Activated T-helper 2 cell treated with anti-CD3 and anti-CD28 coated beads, Interferon-gamma antibody, Interleukin-2, Interleukin-4, amounts not matched to agents 10 μg/mL and 5 μg/mL and 100 μg/mL, durations not matched to agents 14 hours and 24 hours and 36 hours (primary cell): ENCODE data around the gene SLIT3. TPM values are rescaled to one million over a fixed set of nuclear protein-coding genes. Genes with fewer than 3 reads are reported as not detected.
"Not testable (repeated sequence)": the region's sequence is repeated elsewhere in the genome, so short reads cannot be mapped to it uniquely, and the experiment has no call there.

Experiments used
- DNase-seq: peaks from one replicate; pipeline ENCODE4 v3.0.0; 2021; ENCODE audit warnings: low spot score
- H3K27ac Mint-ChIP-seq: one replicate; pipeline ENCODE4 v1.8.0; 2021; ENCODE audit warnings: mixed read lengths
- H3K27me3 Mint-ChIP-seq: one replicate; pipeline ENCODE4 v1.8.0; 2021; ENCODE audit warnings: low read depth, mixed read lengths
- H3K36me3 Mint-ChIP-seq: one replicate; pipeline ENCODE4 v1.8.0; 2021; ENCODE audit warnings: low read depth, mixed read lengths
- H3K4me1 Mint-ChIP-seq: one replicate; pipeline ENCODE4 v1.8.0; 2021; ENCODE audit warnings: low read depth, mixed read lengths
- H3K4me3 Mint-ChIP-seq: one replicate; pipeline ENCODE4 v1.8.0; 2021; ENCODE audit warnings: low read depth, mild to moderate bottlenecking, moderate library complexity, mixed read lengths
- H3K9me3 Mint-ChIP-seq: one replicate; pipeline ENCODE4 v1.8.0; 2021; ENCODE audit warnings: mixed read lengths
- intact Hi-C: fragments of 100-400 bp; cut with micrococcal nuclease; formaldehyde crosslinking; loops from one replicate; pipeline ENCODE4 v1.15.1; 2023
- total RNA-seq: library from RNA; stranded (reverse); gene quantifications from 2 replicates; pipeline ENCODE4 v1.2.3, GENCODE V29; 2022

SLIT3 gene
- total RNA-seq, 1 donor from 2014 or later: 9.5 TPM

GRCh38 chr5:169127431-169127830 is 173.5 kb downstream of the SLIT3 start:
- H3K27me3 Mint-ChIP-seq: no peaks in the 10 kb centered on the region
- no peak for DNase-seq
- no peaks in the 10 kb centered on the region for H3K4me1 Mint-ChIP-seq
- no peaks in the 10 kb centered on the region for H3K9me3 Mint-ChIP-seq
- H3K4me3 Mint-ChIP-seq: no peak overlapping the region
- intact Hi-C loops: no loop called here
- H3K27ac Mint-ChIP-seq: no peak overlapping the region
- no peaks in the 10 kb centered on the region for H3K36me3 Mint-ChIP-seq

- H3K27me3 Mint-ChIP-seq: no peaks in the 10 kb centered on the region
- no peaks in the 10 kb centered on the region for H3K4me1 Mint-ChIP-seq
- no peaks in the 10 kb centered on the region for H3K9me3 Mint-ChIP-seq
- H3K4me3 Mint-ChIP-seq: no peak overlapping the region
- H3K36me3 Mint-ChIP-seq: no peaks in the 10 kb centered on the region
- no peak for DNase-seq
- intact Hi-C loops: no loop called here
- H3K27ac Mint-ChIP-seq: no peak overlapping the region
Measured at GRCh38 chr5:169126481-169127021, 174.4 kb downstream of the SLIT3 start.

GRCh38 chr5:169125571-169125970 is 175.4 kb downstream of the SLIT3 start:
- no peaks in the 10 kb centered on the region for H3K9me3 Mint-ChIP-seq
- no peak for DNase-seq
- H3K27ac Mint-ChIP-seq: no peak overlapping the region
- no peak overlapping the region for H3K4me3 Mint-ChIP-seq
- intact Hi-C loops: no loop called here
- H3K4me1 Mint-ChIP-seq: no peaks in the 10 kb centered on the region
- H3K27me3 Mint-ChIP-seq: no peaks in the 10 kb centered on the region
- H3K36me3 Mint-ChIP-seq: no peaks in the 10 kb centered on the region

GRCh38 chr5:169122951-169123350 is 178.0 kb downstream of the SLIT3 start:
- no peaks in the 10 kb centered on the region for H3K4me1 Mint-ChIP-seq
- H3K27ac Mint-ChIP-seq: no peak overlapping the region
- H3K27me3 Mint-ChIP-seq: peaks cover 4% of the 10 kb centered on the region
- no peak overlapping the region for H3K4me3 Mint-ChIP-seq
- no peaks in the 10 kb centered on the region for H3K9me3 Mint-ChIP-seq
- intact Hi-C loops: no loop called here
- DNase-seq: no peak
- no peaks in the 10 kb centered on the region for H3K36me3 Mint-ChIP-seq

GRCh38 chr5:169121630-169122420 is 179.1 kb downstream of the SLIT3 start:
- no peak overlapping the region for H3K4me3 Mint-ChIP-seq
- H3K27me3 Mint-ChIP-seq: peaks cover 4% of the 10 kb centered on the region
- no peak overlapping the region for H3K27ac Mint-ChIP-seq
- intact Hi-C loops: no loop called here
- no peaks in the 10 kb centered on the region for H3K4me1 Mint-ChIP-seq
- H3K36me3 Mint-ChIP-seq: no peaks in the 10 kb centered on the region
- H3K9me3 Mint-ChIP-seq: no peaks in the 10 kb centered on the region
- no peak for DNase-seq

GRCh38 chr5:169119288-169120048 is 181.5 kb downstream of the SLIT3 start:
- peaks cover 4% of the 10 kb centered on the region for H3K27me3 Mint-ChIP-seq
- H3K9me3 Mint-ChIP-seq: no peaks in the 10 kb centered on the region
- H3K4me1 Mint-ChIP-seq: no peaks in the 10 kb centered on the region
- no peak for DNase-seq
- H3K4me3 Mint-ChIP-seq: no peak overlapping the region
- no peak overlapping the region for H3K27ac Mint-ChIP-seq
- H3K36me3 Mint-ChIP-seq: no peaks in the 10 kb centered on the region
- intact Hi-C loops: no loop called here

DNA sequence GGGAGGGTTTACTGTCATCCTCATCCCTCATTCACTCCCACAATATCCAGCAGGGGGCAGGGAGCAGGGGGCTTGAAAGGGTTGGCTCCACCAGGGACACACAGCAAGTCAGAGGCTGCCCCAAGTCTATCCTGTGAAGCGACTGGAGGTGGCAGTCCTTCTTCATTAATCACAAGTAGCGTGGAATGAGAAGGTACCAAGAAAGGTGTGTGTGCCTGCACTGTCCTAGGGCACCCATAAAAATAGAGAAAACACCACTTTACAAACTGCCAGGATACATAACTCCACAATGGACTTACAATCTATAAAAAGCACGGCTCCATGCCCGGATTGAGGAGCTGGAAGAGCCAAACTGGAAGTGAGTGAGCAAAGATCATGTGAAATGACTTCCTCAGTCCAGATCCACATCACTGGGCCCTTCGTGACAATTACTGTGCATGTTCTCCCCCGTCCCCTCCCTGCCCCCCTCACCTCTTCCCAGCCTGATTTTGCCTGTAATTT is 183.9 kb downstream of the SLIT3 start:
- Mint-ChIP-seq H3K27ac (no peak overlapping the region), H3K9me3 (no peaks in the 10 kb centered on the region), H3K4me3 (no peak overlapping the region), H3K36me3 (no peaks in the 10 kb centered on the region), H3K27me3 (peaks cover 4% of the 10 kb centered on the region), H3K4me1 (no peaks in the 10 kb centered on the region)
- DNase-seq: no peak
- intact Hi-C loops: no loop called here

GRCh38 chr5:169115461-169116124 is 185.3 kb downstream of the SLIT3 start:
- Mint-ChIP-seq H3K4me1 (no peaks in the 10 kb centered on the region), H3K9me3 (no peaks in the 10 kb centered on the region), H3K27ac (no peak overlapping the region), H3K4me3 (no peak overlapping the region), H3K27me3 (peaks cover 4% of the 10 kb centered on the region), H3K36me3 (no peaks in the 10 kb centered on the region)
- intact Hi-C loops: no loop called here
- no peak for DNase-seq

DNA sequence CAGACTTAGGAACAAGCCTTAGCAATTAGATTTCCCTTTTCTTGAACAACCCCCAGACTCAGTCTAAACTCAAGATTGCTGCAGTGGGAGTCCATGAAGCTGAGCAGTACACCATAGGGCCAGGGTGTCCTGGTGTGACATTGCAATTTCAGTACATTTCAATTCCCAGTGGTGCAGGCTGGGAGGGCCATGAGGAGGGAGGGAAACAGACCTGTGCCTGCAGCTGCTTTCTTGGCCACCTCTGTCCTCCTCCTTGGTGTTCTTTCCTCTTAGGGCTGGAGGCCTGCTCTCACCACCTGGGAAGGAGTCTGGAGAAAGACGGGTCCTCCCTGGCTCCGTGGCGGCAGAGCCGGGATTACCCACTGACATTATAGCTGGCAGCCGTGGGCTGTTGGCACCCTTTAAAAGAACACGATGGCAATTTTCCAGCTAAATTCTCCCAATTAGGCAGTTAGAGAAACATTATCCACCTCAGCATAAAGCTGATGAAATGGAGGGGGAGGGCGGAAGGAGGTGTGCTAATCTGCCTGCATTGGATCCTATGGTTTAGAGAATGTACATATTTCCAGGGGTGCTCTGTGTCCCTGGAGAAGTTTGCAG is 186.4 kb downstream of the SLIT3 start:
- Mint-ChIP-seq H3K27ac (no peak overlapping the region), H3K4me3 (no peak overlapping the region), H3K36me3 (no peaks in the 10 kb centered on the region), H3K9me3 (no peaks in the 10 kb centered on the region), H3K27me3 (peaks cover 2% of the 10 kb centered on the region), H3K4me1 (no peaks in the 10 kb centered on the region)
- DNase-seq: no peak
- intact Hi-C loops: no loop called here

DNA sequence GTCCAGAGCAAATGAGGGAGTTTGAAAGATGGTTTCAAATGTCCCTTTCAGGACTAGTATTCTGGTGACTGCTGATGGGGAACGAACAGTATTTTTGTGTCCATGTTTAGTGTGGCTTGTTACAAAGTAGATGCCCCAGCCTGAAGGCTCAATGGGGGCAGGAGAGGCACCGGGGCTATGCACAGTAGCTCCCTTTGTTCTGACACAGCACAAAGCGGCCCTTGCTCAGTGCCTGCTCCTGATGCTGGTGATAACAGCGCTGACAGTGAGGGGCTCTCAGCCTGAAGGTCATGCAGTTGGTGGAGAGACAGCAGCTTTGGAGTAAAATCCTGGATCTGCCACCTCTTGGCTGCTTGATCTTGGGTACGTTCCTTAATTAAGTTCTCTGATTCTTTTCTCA is 188.9 kb downstream of the SLIT3 start:
- H3K27me3 Mint-ChIP-seq: peaks cover 3% of the 10 kb centered on the region
- intact Hi-C loops: no loop called here
- no peak overlapping the region for H3K27ac Mint-ChIP-seq
- no peak overlapping the region for H3K4me3 Mint-ChIP-seq
- no peak for DNase-seq
- H3K4me1 Mint-ChIP-seq: no peaks in the 10 kb centered on the region
- H3K36me3 Mint-ChIP-seq: no peaks in the 10 kb centered on the region
- no peaks in the 10 kb centered on the region for H3K9me3 Mint-ChIP-seq

- Mint-ChIP-seq H3K36me3 (no peaks in the 10 kb centered on the region), H3K9me3 (no peaks in the 10 kb centered on the region), H3K4me3 (no peak overlapping the region), H3K27ac (no peak overlapping the region), H3K4me1 (no peaks in the 10 kb centered on the region), H3K27me3 (peaks cover 3% of the 10 kb centered on the region)
- intact Hi-C loops: no loop called here
- no peak for DNase-seq
Measured at GRCh38 chr5:169106911-169107706, 193.8 kb downstream of the SLIT3 start.

DNA sequence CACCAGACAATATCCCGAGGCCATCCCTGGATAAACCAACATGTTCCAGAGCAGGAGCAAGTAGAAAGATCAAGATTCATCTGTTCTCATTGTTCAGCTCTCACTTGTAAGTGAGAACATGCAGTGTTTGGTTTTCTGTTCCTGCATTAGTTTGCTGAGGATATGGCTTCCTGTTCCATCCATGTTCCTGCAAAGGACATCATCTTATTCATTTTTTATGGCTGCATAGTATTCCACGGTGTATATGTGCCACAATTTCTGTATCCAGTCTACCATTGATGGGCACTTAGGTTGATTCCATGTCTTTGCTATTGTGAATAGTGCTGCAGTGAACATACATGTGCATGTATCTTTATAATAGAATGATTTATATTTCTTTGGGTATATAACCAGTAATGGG is 195.4 kb downstream of the SLIT3 start:
- H3K27me3 Mint-ChIP-seq, H3K9me3 Mint-ChIP-seq, H3K4me3 Mint-ChIP-seq, H3K4me1 Mint-ChIP-seq, intact Hi-C loops, H3K36me3 Mint-ChIP-seq, H3K27ac Mint-ChIP-seq, DNase-seq: not testable (repeated sequence)
